NOMO-1 (cell line): ENCODE measurements around the gene ANKRD55.
A peak's percentile ranks its signal among the peaks of the same experiment; 100 is the strongest.
"Not testable (repeated sequence)": the region's sequence is repeated elsewhere in the genome, so short reads cannot be mapped to it uniquely, and the experiment has no call there.

ENCODE experiments used
- DNase-seq, 2 experiments: peaks; one replicate each; lab custom pipeline; 2025; ENCODE audit not compliant: unreplicated experiment in 2 of 2; lab: John Stamatoyannopoulos, UW

ANKRD55 gene

DNA sequence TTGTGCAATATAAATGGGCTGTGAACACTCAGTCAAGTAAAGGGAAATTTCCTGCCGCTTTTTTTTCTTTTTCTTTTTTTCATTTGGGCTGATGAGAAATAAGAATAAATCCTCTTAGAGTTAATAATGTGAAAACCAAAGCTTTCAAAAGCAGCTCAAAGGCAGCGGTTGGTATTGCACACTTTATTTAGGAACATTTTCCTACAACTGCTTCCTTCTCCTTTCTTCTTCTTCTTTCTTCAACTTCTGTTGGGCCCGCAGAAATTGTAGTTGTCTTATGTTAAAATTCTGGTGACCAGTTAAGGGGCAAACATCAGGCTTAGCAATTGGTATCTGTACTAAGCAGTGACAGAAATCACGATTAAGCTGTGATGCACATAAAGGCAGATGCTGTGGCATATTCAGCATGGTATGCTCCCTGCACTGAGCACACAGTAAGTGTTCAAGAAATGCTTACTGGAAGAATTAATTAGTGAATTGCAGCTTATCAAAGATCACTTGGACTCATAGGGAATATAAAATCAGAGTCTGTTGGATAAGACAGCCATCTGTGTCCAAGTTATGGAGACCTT, 85.4 kb downstream of the ANKRD55 start:
- peak; percentile 64 to 74 for DNase-seq

- DNase-seq, result no peak
Measured at GRCh38 chr5:56147106-56147505, 86.0 kb downstream of the ANKRD55 start.

DNA sequence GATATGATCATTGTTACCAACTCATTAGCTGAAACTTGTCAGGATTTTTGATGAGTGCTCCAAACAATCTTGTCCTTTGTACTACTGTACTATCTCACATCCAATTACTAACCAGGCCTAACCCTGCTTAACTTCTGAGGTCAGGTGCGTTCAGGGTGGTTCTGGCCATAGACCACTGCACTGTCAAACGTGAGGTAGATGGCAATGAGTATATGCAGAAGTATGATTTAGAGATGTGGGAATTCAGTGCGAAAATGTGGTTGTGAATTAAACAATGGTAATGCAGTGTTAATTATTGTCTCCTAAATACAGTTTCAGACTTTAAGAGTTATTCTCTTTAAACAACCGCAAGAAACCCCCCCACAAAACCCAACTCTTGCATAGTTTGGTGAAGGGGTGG, 86.5 kb downstream of the ANKRD55 start:
- DNase-seq, result no peak

GRCh38 chr5:56145511-56145910, 87.6 kb downstream of the ANKRD55 start:
- DNase-seq, result peak in 1 of 2 experiments; percentile 17

GRCh38 chr5:56145106-56145505, 88.0 kb downstream of the ANKRD55 start:
- DNase-seq, result no peak

DNA sequence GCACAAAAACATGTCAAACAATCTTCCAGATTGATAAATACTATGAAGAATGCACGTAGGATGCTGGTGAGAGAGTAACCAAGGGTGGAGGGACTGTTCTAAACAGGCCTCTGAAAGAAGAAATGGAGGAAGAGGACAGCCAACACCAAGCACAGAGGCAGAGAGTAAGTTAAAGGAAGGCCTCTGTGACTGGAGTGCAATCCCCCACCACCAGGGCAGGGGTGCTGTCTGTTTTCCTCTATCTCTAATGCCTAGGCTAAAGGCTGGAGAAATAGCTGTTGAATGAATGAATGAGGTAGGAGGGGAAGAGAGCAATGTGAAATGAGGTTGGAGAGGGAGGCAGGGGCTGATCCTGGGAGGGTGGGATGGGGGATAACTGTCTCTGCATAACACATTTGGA, 88.9 kb downstream of the ANKRD55 start:
- DNase-seq, result no peak

- DNase-seq, result no peak
Measured at GRCh38 chr5:56143373-56143714, 89.8 kb downstream of the ANKRD55 start.

DNA sequence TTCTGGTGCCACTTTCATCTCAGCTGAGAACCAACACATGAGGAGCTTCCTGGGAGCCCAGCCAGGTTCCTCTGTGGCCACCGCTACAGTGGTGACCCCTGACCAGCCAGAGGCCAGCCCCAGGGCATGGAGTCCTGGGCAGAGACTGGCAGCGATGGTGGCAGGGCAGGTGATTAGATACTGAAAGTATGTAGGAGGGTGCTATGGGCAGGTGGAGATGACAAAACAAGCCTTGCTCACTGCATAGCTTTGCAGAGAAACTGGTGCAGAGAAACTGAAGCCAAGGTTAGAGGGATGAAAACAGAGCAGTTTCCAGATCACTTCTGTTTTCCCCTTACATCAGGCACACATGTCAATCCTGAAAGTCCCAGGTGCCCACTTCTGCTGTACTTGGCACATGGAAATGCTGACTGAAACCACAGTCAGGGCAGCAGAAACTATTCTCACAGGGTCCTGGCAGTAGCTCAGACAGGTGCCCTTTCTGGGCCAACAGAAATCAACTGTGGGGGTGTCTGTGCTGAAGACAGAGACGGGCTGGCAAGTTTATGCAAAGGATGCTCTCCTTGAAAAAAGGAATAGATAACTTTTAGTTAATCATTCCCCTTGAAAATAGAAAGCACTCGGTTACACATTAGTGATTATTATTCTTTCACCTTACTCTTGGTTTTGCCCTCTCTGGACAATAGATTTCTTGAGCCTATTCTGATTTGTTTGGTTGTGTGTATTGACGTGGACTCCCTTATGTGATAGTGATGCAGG, 90.3 kb downstream of the ANKRD55 start:
- no peak for DNase-seq

DNA sequence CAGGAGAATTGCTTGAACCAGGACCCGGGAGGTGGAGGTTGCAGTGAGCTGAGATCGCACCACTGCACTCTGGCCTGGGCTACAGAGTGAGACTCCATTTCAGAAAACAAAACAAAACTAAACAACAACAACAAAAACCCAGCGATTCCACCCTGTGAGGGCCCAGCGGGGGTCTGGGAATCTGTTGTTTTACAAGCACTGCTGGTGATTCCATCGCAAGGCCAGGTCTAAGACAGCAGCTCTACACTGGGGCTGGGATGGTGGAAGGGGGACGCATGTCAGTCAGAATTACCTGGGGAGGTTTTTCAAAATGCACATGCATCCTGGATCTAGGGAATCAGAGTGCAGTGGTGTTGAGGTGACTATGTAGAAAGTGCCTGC, 90.9 kb downstream of the ANKRD55 start:
- DNase-seq, result no peak

- DNase-seq, result peak in 1 of 2 experiments; percentile 7
Measured at GRCh38 chr5:56140073-56140472, 93.1 kb downstream of the ANKRD55 start.

DNA sequence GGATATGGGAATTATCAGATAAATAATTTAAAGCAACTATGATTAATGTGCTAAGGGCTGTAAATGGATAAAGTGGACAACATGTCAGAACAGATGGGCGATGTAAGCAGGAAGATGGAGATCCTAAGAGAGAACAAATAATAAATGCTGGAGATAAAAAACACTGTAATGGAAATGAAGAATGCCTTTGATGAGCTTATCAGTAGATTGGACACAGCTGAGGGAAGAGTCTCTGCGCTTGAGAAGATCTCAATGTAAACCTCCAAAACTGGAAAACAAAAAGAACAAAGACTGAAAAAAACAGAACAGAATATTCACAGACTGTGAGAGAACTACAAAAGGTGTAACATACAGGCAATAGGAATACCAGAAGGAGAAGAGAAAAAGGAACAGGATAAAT, 102.5 kb downstream of the ANKRD55 start:
- DNase-seq, result no peak

DNA sequence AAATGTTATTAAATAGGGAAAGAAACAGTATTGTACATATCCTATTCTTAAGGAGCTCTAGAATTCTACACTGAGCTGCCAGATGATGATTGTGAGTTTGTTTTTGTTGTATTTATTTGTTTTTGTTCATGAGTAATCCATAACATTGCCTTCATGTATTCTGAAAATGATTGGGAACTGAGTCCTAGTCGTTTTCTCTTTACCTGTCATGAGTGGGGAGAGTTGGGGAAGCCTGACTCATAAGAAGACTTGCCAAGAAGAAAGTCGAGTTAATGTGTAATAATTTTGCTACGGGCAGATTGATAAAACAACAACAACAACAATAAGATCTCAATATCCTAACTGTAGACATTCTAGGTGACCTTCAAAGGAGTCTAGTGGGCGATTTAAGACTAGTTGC, 103.8 kb downstream of the ANKRD55 start:
- no peak for DNase-seq

DNA sequence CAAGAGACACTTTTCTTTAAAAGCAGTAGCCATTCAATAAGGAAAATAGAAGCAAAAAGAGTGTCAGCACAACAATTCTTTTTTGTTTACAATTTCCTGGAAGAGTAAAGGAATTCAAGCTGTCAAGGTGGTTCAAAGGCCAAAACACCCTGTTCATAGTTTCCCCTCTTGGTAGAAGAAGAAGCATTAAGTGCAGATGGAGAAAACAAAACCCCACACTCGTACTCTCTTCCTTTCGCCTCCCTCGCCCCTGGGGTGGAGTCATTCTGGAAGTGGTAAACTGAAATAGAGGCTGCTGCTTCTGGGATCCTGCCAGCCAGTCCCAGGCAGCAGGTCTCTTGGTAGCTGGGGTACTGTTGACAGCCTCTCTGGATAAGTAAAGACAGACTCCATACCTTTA, 105.0 kb downstream of the ANKRD55 start:
- DNase-seq, result no peak

GRCh38 chr5:56126487-56127179, 106.5 kb downstream of the ANKRD55 start:
- DNase-seq, result no peak

DNA sequence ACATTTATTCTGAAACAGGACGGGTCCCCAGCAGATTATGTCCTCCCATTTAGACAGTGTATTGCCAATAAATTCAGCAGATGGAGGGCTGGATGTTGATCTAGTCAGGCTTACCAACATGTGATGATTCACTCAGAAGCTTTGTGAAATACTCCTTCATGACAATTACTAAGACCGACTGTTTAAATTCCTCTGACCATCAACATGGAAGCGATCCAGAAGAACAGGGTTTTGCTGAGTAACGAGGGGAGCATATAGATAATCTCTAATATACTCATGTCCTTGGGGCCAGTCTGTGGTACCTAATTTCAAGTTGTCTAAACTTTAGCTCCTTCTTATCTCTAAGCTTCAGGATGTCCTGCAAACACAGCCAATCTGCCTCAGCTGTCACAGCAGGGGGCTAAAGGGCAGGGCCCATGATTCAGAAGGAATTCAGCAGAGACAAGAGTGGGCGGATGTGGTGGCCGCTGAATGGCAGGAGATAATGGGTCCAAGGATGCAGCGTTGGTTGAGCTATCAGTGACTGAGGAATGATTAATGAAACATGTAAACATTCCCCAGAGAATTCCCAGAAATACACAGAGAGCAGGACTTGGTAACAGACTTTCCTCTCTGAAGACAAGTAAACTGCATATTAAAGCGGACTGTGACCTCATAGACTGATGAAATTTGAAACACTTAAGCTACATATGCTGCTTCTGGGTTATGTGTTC, 109.4 kb downstream of the ANKRD55 start:
- DNase-seq, result no peak

- not testable (repeated sequence) for DNase-seq
Measured at GRCh38 chr5:56122360-56122985, 110.7 kb downstream of the ANKRD55 start.

- DNase-seq, result no peak
Measured at GRCh38 chr5:56119050-56119449, 114.1 kb downstream of the ANKRD55 start.

- peak; percentile 77 to 89 for DNase-seq
Measured at GRCh38 chr5:56116599-56117141, 116.5 kb downstream of the ANKRD55 start.

- DNase-seq, result no peak
Measured at GRCh38 chr5:56115589-56115988, 117.5 kb downstream of the ANKRD55 start.

GRCh38 chr5:56112526-56113121, 120.5 kb downstream of the ANKRD55 start:
- DNase-seq, result peak; percentile 84 to 87
